ENCODE data around the gene PRKCH. TPM values are rescaled to one million over a fixed set of nuclear protein-coding genes. Genes with fewer than 3 reads are reported as not detected.
A peak's percentile ranks its signal among the peaks of the same experiment; 100 is the strongest.

Gene PRKCH
- total RNA-seq, 1 experiment from 2014 or later, result 170 TPM

GRCh38 chr14:61566537-61567225, 245.3 kb downstream of the PRKCH start:
- peak; percentile 78 for DNase-seq
- ATAC-seq, result no peak
- no peaks in the 10 kb centered on the region for H3K36me3 ChIP-seq (ENCODE audit: low read depth, low read length)
- H3K4me2 ChIP-seq (ENCODE audit: low read length), result peak overlapping the region; percentile 70
- no TSS peak for BruUV-seq (replicated peaks)
- H3K27ac ChIP-seq (ENCODE audit: low read length), result peak overlapping the region; percentile 96
- H3K4me1 ChIP-seq (ENCODE audit: insufficient read depth, low read length), result peaks cover 97% of the 10 kb centered on the region
- ChIA-PET CTCF (no interaction called here), POLR2A (ENCODE audit: unreplicated experiment) (interaction anchor here (0.5 to 1.4 kb wide), 8 partner anchors 13 to 272 kb away, joined by 3 to 6 read pairs (median 4); partner anchors contain the start of gene HIF1A)
- peak overlapping the region; percentile 28; the same call in 1 of the 2 replicates for H3K4me3 ChIP-seq (ENCODE audit: low read length)
- H3K9me2 ChIP-seq (replicated peaks; ENCODE audit: low read length), result no peaks in the 10 kb centered on the region
- no peaks in the 10 kb centered on the region for H3K27me3 ChIP-seq (ENCODE audit: low read length)
- TF ChIP-seq, protein P1, sequence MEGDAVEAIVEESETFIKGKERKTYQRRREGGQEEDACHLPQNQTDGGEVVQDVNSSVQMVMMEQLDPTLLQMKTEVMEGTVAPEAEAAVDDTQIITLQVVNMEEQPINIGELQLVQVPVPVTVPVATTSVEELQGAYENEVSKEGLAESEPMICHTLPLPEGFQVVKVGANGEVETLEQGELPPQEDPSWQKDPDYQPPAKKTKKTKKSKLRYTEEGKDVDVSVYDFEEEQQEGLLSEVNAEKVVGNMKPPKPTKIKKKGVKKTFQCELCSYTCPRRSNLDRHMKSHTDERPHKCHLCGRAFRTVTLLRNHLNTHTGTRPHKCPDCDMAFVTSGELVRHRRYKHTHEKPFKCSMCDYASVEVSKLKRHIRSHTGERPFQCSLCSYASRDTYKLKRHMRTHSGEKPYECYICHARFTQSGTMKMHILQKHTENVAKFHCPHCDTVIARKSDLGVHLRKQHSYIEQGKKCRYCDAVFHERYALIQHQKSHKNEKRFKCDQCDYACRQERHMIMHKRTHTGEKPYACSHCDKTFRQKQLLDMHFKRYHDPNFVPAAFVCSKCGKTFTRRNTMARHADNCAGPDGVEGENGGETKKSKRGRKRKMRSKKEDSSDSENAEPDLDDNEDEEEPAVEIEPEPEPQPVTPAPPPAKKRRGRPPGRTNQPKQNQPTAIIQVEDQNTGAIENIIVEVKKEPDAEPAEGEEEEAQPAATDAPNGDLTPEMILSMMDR (conservative IDR thresholded peaks at IDR 0.05; ENCODE audit: low read depth, low read length), result no peak
- TF ChIP-seq EZH2phosphoT487 (IDR thresholded peaks at IDR 0.05; ENCODE audit: borderline replicate concordance, low read length) (no peak), EZH2 (IDR thresholded peaks at IDR 0.05; ENCODE audit: low read length, unreplicated experiment) (no peak)
- H4K20me1 ChIP-seq (ENCODE audit: low read length), result no peaks in the 10 kb centered on the region
- no peaks in the 10 kb centered on the region for H3K9me3 ChIP-seq (ENCODE audit: low read length)
- peak overlapping the region; percentile 94 for H3K9ac ChIP-seq (ENCODE audit: low read length)
- H3K79me2 ChIP-seq (ENCODE audit: low read length), result peaks cover 20% of the 10 kb centered on the region
- H2AFZ ChIP-seq (ENCODE audit: low read length), result no peak overlapping the region
- H3F3A ChIP-seq (ENCODE audit: low read length, unreplicated experiment), result peaks cover 26% of the 10 kb centered on the region
- intact Hi-C loops (cut with micrococcal nuclease), result loop anchor here (2.0 to 10.0 kb wide), 2 partner anchors 36 to 438 kb away; no protein-coding TSS in a partner anchor

DNA sequence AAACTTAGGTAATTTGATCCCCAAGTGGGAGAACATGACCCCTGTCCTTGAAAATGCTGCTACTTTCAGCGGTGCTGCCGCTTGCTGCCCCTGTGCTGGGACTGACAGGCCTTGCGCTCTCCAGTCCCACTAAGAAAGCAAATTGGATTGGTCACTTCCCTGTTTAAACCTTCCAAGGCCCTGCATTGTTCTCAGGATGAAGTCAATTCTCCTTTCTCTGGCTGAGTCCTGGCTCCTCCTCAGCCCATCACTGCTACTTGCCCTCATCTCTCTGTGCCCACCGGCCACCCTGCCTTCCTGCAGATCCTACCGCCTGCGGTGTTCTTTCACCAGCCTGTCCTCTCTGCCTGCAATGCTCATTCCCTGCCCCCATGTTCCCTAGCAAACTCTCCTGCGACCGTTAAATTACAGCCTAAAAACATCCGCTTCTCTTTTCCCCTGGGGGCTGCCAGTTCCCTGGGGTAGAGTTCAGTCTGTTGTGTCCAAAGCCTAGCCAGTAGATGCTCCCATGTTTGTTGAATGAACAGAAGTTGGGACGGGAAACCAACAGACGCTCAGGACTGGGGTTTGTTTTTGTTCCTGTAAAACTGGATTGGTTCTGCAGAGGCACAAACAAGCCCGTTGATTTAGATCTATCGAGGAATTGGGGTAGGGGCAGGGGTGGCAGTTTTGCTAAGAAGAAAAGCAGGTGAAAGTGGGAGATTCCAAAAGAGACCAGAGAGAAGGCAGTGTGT, 246.6 kb downstream of the PRKCH start:
- ATAC-seq, result no peak
- peak overlapping the region; percentile 96 for H3K27ac ChIP-seq (ENCODE audit: low read length)
- H3K79me2 ChIP-seq (ENCODE audit: low read length), result peaks cover 25% of the 10 kb centered on the region
- no peaks in the 10 kb centered on the region for H3K27me3 ChIP-seq (ENCODE audit: low read length)
- CTCF ChIA-PET, result no interaction called here
- no peaks in the 10 kb centered on the region for H4K20me1 ChIP-seq (ENCODE audit: low read length)
- peak overlapping the region; percentile 94 for H3K9ac ChIP-seq (ENCODE audit: low read length)
- no peaks in the 10 kb centered on the region for H3K9me3 ChIP-seq (ENCODE audit: low read length)
- POLR2A ChIA-PET (ENCODE audit: unreplicated experiment), result interaction anchor here (0.6 kb wide), 1 partner anchor 86 kb away, joined by 4 read pairs; no protein-coding TSS in a partner anchor
- peak overlapping the region; percentile 40 for H2AFZ ChIP-seq (ENCODE audit: low read length)
- DNase-seq, result no peak
- H3K4me1 ChIP-seq (ENCODE audit: insufficient read depth, low read length), result peaks cover 88% of the 10 kb centered on the region
- TF ChIP-seq, protein P1 (conservative IDR thresholded peaks at IDR 0.05; ENCODE audit: low read depth, low read length), result no peak; the same call in 1 of the 2 replicates
- TF ChIP-seq EZH2 (IDR thresholded peaks at IDR 0.05; ENCODE audit: low read length, unreplicated experiment) (no peak), EZH2phosphoT487 (IDR thresholded peaks at IDR 0.05; ENCODE audit: borderline replicate concordance, low read length) (no peak)
- intact Hi-C loops (cut with micrococcal nuclease), result loop anchor here (2.0 to 10.0 kb wide), 2 partner anchors 35 to 437 kb away; no protein-coding TSS in a partner anchor
- BruUV-seq (replicated peaks), result no TSS peak
- no peaks in the 10 kb centered on the region for H3K36me3 ChIP-seq (ENCODE audit: low read depth, low read length)
- peak overlapping the region; percentile 54 for H3K4me2 ChIP-seq (ENCODE audit: low read length)
- peak overlapping the region; percentile 11; the same call in 1 of the 2 replicates for H3K4me3 ChIP-seq (ENCODE audit: low read length)
- H3F3A ChIP-seq (ENCODE audit: low read length, unreplicated experiment), result peaks cover 20% of the 10 kb centered on the region
- H3K9me2 ChIP-seq (replicated peaks; ENCODE audit: low read length), result no peaks in the 10 kb centered on the region
